CD4-positive, alpha-beta T cell (primary cell): Measurements from ENCODE around the gene MINDY4B. TPM values are rescaled to one million over a fixed set of nuclear protein-coding genes. Genes with fewer than 3 reads are reported as not detected.
A peak's percentile ranks its signal among the peaks of the same experiment; 100 is the strongest.

ENCODE experiments used
- ATAC-seq: fragments of 200-7000 bp; cut with Tn5 transposase; one replicate; pipeline ENCODE4 v1.10.0; 2022; ENCODE audit warnings: mild to moderate bottlenecking; ENCODE audit not compliant: poor library complexity
- CTCF ChIA-PET: fragments of 350-600 bp; sonication (Branson Sonifier 250); formaldehyde crosslinking; loops from one replicate; lab custom pipeline; 2021; ENCODE audit warnings: antibody characterized with exemption, inconsistent platforms; lab: Charles Lee
- POLR2A ChIA-PET: fragments of 350-600 bp; sonication (Branson Sonifier 250); formaldehyde crosslinking; loops from one replicate; lab custom pipeline; 2021; ENCODE audit warnings: antibody characterized with exemption, inconsistent platforms; lab: Charles Lee
- DNase-seq, 14 experiments: peaks; one replicate each; pipeline ENCODE4 v3.0.0-alpha.2; 2013 to 2020; ENCODE audit warnings: mixed read lengths in 2 of 14
- H3K27ac ChIP-seq, 2 donors: one replicate each; pipeline versions ENCODE4 v1.5.1 to v1.7.0; 2013; ENCODE audit warnings: low read length in 2 of 2, low read depth in 1 of 2, mild to moderate bottlenecking in 1 of 2
- H3K27me3 ChIP-seq, 2 experiments: 1 replicate in 1 of 2; 2 replicates in 1 of 2; pipeline versions ENCODE4 v1.6.1 to v1.7.0; 2013; ENCODE audit warnings: low read length in 2 of 2, control low read depth in 1 of 2, mild to moderate bottlenecking in 1 of 2, moderate library complexity in 1 of 2; ENCODE audit not compliant: insufficient read depth in 2 of 2, control insufficient read depth in 1 of 2
- H3K36me3 ChIP-seq: one replicate; pipeline ENCODE4 v1.6.1; 2013; ENCODE audit warnings: low read length, control low read depth; ENCODE audit not compliant: insufficient read depth
- H3K4me1 ChIP-seq: one replicate; pipeline ENCODE4 v1.6.1; 2013; ENCODE audit warnings: low read length, control low read depth; ENCODE audit not compliant: insufficient read depth
- H3K4me3 ChIP-seq: one replicate; pipeline ENCODE4 v1.5.1; 2013; ENCODE audit warnings: mild to moderate bottlenecking, low read length, moderate library complexity
- H3K9me3 ChIP-seq, 2 experiments: 1 replicate in 1 of 2; 2 replicates in 1 of 2; pipeline versions ENCODE4 v1.6.1 to v1.7.0; 2013; ENCODE audit warnings: low read length in 2 of 2, mild to moderate bottlenecking in 2 of 2, control low read depth in 1 of 2, moderate library complexity in 1 of 2; ENCODE audit not compliant: control insufficient read depth in 1 of 2, insufficient read depth in 1 of 2
- H3K27ac Mint-ChIP-seq: one replicate; pipeline ENCODE4 v1.8.0; 2020; ENCODE audit warnings: mixed read lengths
- H3K27me3 Mint-ChIP-seq: one replicate; pipeline ENCODE4 v1.8.0; 2021; ENCODE audit warnings: mixed read lengths
- H3K36me3 Mint-ChIP-seq: one replicate; pipeline ENCODE4 v1.8.0; 2021; ENCODE audit warnings: low read depth, mixed read lengths
- H3K4me1 Mint-ChIP-seq: one replicate; pipeline ENCODE4 v1.8.0; 2021; ENCODE audit warnings: low read depth, mixed read lengths
- H3K4me3 Mint-ChIP-seq: one replicate; pipeline ENCODE4 v1.8.0; 2020; ENCODE audit warnings: mild to moderate bottlenecking, mixed read lengths
- H3K9me3 Mint-ChIP-seq: one replicate; pipeline ENCODE4 v1.8.0; 2020; ENCODE audit warnings: mixed read lengths
- CTCF ChIP-seq: fragments of 200-600 bp; IDR thresholded peaks from one replicate; pipeline ENCODE4 v1.8.0; 2022; ENCODE audit warnings: antibody characterized with exemption, mild to moderate bottlenecking
- intact Hi-C, 2 experiments: fragments of 100-400 bp; cut with DNase I in 1 of 2; cut with micrococcal nuclease in 1 of 2; formaldehyde crosslinking; loops; one replicate each; pipeline versions ENCODE4 v1.15.1 to v1.9.0; 2023 to 2025; cut with DNase I, micrococcal nuclease
- total RNA-seq, 174 experiments: library from RNA in 2 of 174; stranded (reverse) in 2 of 174; gene quantifications; one replicate each; pipeline ENCODE4 v1.2.3 and lab custom pipeline; 2021 to 2026

Gene MINDY4B
- total RNA-seq, 2 experiments from 2014 or later = not detected

GRCh38 chr3:150889106-150889505, 16.1 kb downstream of the MINDY4B start:
- Histone ChIP-seq H3K36me3 (no peaks in the 10 kb centered on the region), H3K4me3 (no peak overlapping the region), H3K27ac (no peak overlapping the region), H3K27me3 (peaks cover 0 to 2% of the 10 kb centered on the region in 2 experiments), H3K4me1 (no peaks in the 10 kb centered on the region), H3K9me3 (no peaks in the 10 kb centered on the region)
- no peak overlapping the region for H3K27ac Mint-ChIP-seq
- DNase-seq = peak in 1 of 14 experiments; percentile 18
- intact Hi-C loops = no loop called here
- H3K27me3 Mint-ChIP-seq = peaks cover 20% of the 10 kb centered on the region
- no peak for ATAC-seq
- no peaks in the 10 kb centered on the region for H3K36me3 Mint-ChIP-seq
- no peak overlapping the region for H3K4me3 Mint-ChIP-seq
- H3K4me1 Mint-ChIP-seq = no peaks in the 10 kb centered on the region
- POLR2A ChIA-PET = no interaction called here
- H3K9me3 Mint-ChIP-seq = peaks cover 2% of the 10 kb centered on the region
- CTCF ChIA-PET = interaction anchor here (0.8 kb wide), 1 partner anchor 37 kb away, joined by 3 read pairs; no protein-coding TSS in a partner anchor
- no peak for TF ChIP-seq CTCF

- intact Hi-C loops = no loop called here
- POLR2A ChIA-PET = no interaction called here
Measured at GRCh38 chr3:150887031-150887430, 18.2 kb downstream of the MINDY4B start.

GRCh38 chr3:150885535-150885934, 19.7 kb downstream of the MINDY4B start:
- no peak overlapping the region for H3K4me3 ChIP-seq
- no peak overlapping the region for H3K27ac Mint-ChIP-seq
- TF ChIP-seq CTCF = no peak
- peaks cover 0 to 2% of the 10 kb centered on the region in 2 experiments for H3K27me3 ChIP-seq
- no peaks in the 10 kb centered on the region for H3K4me1 ChIP-seq
- intact Hi-C loops = no loop called here
- H3K9me3 ChIP-seq = no peaks in the 10 kb centered on the region
- no peak overlapping the region for H3K4me3 Mint-ChIP-seq
- DNase-seq (no peak), ATAC-seq (no peak)
- H3K36me3 ChIP-seq = no peaks in the 10 kb centered on the region
- no peaks in the 10 kb centered on the region for H3K36me3 Mint-ChIP-seq
- no peak overlapping the region for H3K27ac ChIP-seq
- ChIA-PET POLR2A (no interaction called here), CTCF (no interaction called here)
- peaks cover 2% of the 10 kb centered on the region for H3K9me3 Mint-ChIP-seq
- peaks cover 20% of the 10 kb centered on the region for H3K27me3 Mint-ChIP-seq
- H3K4me1 Mint-ChIP-seq = no peaks in the 10 kb centered on the region

More at GRCh38 chr3:150887031-150887430, 18.2 kb downstream of the MINDY4B start:
- Histone ChIP-seq H3K4me1 (no peaks in the 10 kb centered on the region), H3K27me3 (peaks cover 0 to 2% of the 10 kb centered on the region in 2 experiments), H3K9me3 (no peaks in the 10 kb centered on the region), H3K36me3 (no peaks in the 10 kb centered on the region), H3K4me3 (no peak overlapping the region), H3K27ac (no peak overlapping the region)
- ATAC-seq (no peak), DNase-seq (no peak)
- CTCF ChIA-PET = no interaction called here
- H3K4me1 Mint-ChIP-seq = no peaks in the 10 kb centered on the region
- no peak overlapping the region for H3K4me3 Mint-ChIP-seq
- H3K27ac Mint-ChIP-seq = no peak overlapping the region
- peaks cover 2% of the 10 kb centered on the region for H3K9me3 Mint-ChIP-seq
- peaks cover 20% of the 10 kb centered on the region for H3K27me3 Mint-ChIP-seq
- TF ChIP-seq CTCF = no peak
- no peaks in the 10 kb centered on the region for H3K36me3 Mint-ChIP-seq
